ENCODE results near the gene BRD9. TPM values are rescaled to one million over a fixed set of nuclear protein-coding genes. Genes with fewer than 3 reads are reported as not detected.

BRD9 gene
- total RNA-seq, 1 experiment from 2014 or later = 17.4 TPM

Other genes with a start within 250 kb of the BRD9 start
- gene TPPP, start 199.4 kb downstream of the BRD9 start, total RNA-seq (2014; rRNA removed; shearing (Covaris generic)) = 0.85 and 0.90 TPM in 2 replicates
- gene ZDHHC11B, start 108.1 kb downstream of the BRD9 start, total RNA-seq (2014; rRNA removed; shearing (Covaris generic)) = 0.19 and 0.35 TPM in 2 replicates
- gene ZDHHC11, start 41.8 kb downstream of the BRD9 start, total RNA-seq (2014; rRNA removed; shearing (Covaris generic)) = 0.50 and 2.0 TPM in 2 replicates
- 52.1 and 54.2 TPM in 2 replicates for gene TRIP13, start 83 bp upstream of the BRD9 start, total RNA-seq (2014; rRNA removed; shearing (Covaris generic))
- 0.43 and 2.8 TPM in 2 replicates for gene NKD2, start 116.0 kb upstream of the BRD9 start, total RNA-seq (2014; rRNA removed; shearing (Covaris generic))
- 8.8 and 13.8 TPM in 2 replicates for gene SLC12A7, start 219.3 kb upstream of the BRD9 start, total RNA-seq (2014; rRNA removed; shearing (Covaris generic))